ENCODE measurements around the gene FAIM. TPM values are rescaled to one million over a fixed set of nuclear protein-coding genes. Genes with fewer than 3 reads are reported as not detected.
A peak's percentile ranks its signal among the peaks of the same experiment; 100 is the strongest.
"Not testable (repeated sequence)": the region's sequence is repeated elsewhere in the genome, so short reads cannot be mapped to it uniquely, and the experiment has no call there.

Gene FAIM
- polyA plus RNA-seq, 6 donors from 2014 or later, result 8.1 to 11.7 (median 9.7) TPM

DNA sequence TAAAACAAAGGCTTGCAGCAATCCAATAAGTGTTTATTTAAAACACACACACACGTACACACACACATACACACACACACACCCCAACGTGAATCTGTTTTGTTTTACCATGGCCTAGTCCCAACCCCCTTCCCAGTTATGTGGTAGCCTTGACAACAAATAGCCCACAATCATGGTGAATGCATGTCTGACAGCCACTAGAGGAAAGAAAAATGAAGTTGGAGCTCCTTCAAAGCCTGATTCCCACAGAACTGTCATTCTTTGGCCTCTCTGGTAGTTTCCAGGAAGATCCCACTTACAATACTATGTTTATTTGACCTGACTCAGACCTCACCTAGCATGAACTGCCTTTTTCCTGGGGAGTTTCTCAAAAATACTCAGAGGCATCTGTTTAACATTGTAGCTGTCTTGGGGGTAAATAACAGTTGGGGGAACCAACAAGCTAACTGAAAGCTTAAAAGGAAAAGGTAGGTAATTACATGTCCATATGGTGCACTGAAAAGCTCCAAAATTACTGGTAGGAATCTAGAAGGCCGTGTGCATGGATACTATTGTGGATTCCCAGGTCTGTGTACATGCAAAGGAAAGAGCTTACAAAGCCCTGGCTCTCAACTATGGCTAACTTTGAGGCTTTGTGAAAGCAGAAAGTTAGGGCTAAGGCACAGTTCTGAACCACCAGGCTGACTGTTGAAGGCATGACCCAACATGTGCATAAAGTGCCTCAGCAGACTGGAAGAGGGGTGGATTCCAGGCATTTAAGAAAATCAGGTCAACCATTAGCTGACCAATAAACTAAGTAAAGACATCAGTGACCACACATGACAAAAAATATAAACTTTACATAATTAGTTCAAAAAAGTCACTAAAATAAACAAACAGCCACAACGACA is 65.3 kb downstream of the FAIM start:
- Mint-ChIP-seq H3K4me1 (no peaks in the 10 kb centered on the region), H3K4me3 (peak overlapping the region in 1 of 8 donors; percentile 63), H3K27ac (peak overlapping the region in 1 of 6 donors; percentile 41), H3K9me3 (peaks cover 5 to 28% (median 13%) of the 10 kb centered on the region in 7 donors), H3K27me3 (no peaks in the 10 kb centered on the region), H3K36me3 (peaks cover 42 to 50% of the 10 kb centered on the region in 2 donors)
- DNase-seq (no peak), ATAC-seq (ENCODE audit: low read depth in 2 of 2) (no peak)

DNA sequence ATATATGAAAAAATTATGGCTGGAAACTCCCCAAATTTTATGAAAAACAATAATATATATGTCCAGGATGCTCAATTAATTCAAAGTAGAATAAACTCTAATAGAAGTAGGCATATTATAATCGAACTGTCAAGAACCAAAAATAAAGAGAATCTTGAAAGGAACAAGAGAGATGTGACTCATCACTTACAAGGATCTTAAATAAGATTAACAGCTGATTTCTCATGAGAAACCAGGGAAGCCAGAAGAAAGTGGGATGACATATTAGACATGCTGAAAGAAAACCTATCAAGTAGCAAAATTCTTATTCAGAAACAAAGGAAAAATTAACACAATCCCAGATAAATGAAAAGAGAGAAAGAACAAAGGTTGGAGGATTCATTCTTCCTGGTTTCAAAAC is 66.8 kb downstream of the FAIM start:
- DNase-seq (no peak), ATAC-seq (ENCODE audit: low read depth in 2 of 2) (no peak)
- Mint-ChIP-seq H3K4me1 (peaks cover 0 to 4% (median 0%) of the 10 kb centered on the region in 3 donors), H3K27me3 (no peaks in the 10 kb centered on the region), H3K36me3 (peaks cover 35 to 47% of the 10 kb centered on the region in 2 donors), H3K9me3 (peaks cover 5 to 28% (median 13%) of the 10 kb centered on the region in 7 donors), H3K4me3 (no peak overlapping the region), H3K27ac (no peak overlapping the region)

DNA sequence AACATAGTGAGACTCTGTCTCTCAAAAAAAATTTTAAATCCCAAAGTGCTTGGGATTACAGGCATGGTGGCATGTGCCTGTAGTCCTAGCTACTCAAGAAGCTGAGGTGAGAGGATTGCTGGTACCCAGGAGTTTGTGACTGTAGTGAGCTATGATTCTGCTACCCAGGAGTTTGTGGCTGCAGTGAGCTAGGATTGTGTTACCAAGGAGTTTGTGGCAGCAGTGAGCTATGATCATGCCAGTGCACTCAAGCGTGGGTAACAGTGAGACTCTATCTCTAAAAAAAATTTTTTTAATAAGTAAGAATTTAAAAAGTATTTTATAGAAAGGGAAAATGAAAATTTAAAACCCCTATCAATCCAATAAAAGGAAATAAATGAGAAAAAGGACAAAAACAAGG is 69.5 kb downstream of the FAIM start:
- DNase-seq (no peak), ATAC-seq (ENCODE audit: low read depth in 2 of 2) (no peak)
- H3K9me3 Mint-ChIP-seq, result peaks cover 5 to 28% (median 13%) of the 10 kb centered on the region in 7 donors
- H3K36me3 Mint-ChIP-seq, result peaks cover 33 to 35% of the 10 kb centered on the region in 2 donors
- no peak overlapping the region for H3K27ac Mint-ChIP-seq
- H3K4me3 Mint-ChIP-seq, result no peak overlapping the region
- peaks cover 5 to 15% (median 5%) of the 10 kb centered on the region in 3 donors for H3K4me1 Mint-ChIP-seq
- H3K27me3 Mint-ChIP-seq, result no peaks in the 10 kb centered on the region

GRCh38 chr3:138678874-138679392 is 70.4 kb downstream of the FAIM start:
- Mint-ChIP-seq H3K36me3 (peaks cover 25 to 38% of the 10 kb centered on the region in 2 donors), H3K27me3 (no peaks in the 10 kb centered on the region), H3K27ac (no peak overlapping the region), H3K9me3 (peaks cover 5 to 28% (median 13%) of the 10 kb centered on the region in 7 donors), H3K4me3 (peak overlapping the region in 1 of 8 donors; percentile 5), H3K4me1 (peaks cover 5 to 15% (median 5%) of the 10 kb centered on the region in 3 donors)
- ATAC-seq (ENCODE audit: low read depth in 2 of 2), result no peak
- DNase-seq, result no peak

- peak overlapping the region in 1 of 8 donors; percentile 25 for H3K4me3 Mint-ChIP-seq
- DNase-seq; ATAC-seq (ENCODE audit: low read depth in 2 of 2); H3K27me3 Mint-ChIP-seq: not testable (repeated sequence)
- H3K27ac Mint-ChIP-seq, result peak overlapping the region in 1 of 6 donors; percentile 4
- H3K9me3 Mint-ChIP-seq, result peaks cover 0 to 10% (median 2%) of the 10 kb centered on the region in 7 donors
- H3K4me1 Mint-ChIP-seq, result peaks cover 5 to 18% (median 5%) of the 10 kb centered on the region in 3 donors
- peaks cover 4 to 20% of the 10 kb centered on the region in 2 donors for H3K36me3 Mint-ChIP-seq
Measured at GRCh38 chr3:138680974-138681373, 72.4 kb downstream of the FAIM start.

DNA sequence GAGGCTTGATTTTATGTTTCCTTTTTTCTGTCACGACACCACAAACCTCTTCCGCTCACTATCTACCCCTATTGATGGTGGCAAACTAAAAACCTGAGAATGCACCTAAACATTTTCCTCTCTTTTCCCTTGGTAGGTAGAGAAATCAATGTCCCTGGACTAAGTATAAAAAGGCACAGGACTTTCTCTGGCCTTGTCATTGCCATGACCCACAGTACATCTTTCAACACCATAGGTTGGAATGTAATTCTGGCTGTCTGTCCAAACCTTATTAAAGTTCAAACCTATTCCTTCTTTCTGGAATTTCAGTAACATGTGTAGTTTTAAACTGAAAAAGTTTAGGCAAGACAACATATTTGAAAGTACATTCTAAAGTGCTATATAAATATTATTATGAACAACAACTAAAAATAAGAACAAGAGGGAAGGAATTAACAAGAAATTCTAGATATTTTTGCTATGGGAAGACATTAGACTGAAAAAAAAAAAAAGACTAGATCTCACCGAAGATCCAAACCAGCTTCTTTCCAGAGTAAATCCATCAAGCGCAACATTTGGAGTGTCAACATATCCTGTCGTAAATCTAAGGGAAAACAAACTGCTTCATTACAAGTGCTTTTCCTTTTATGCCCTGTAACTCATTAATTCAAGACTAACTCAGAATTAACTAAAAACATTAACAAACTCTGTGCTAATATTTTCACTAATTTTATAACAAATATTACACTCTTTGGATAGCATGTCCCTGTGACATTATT is 73.1 kb downstream of the FAIM start:
- no peak for ATAC-seq (ENCODE audit: low read depth in 2 of 2)
- no peaks in the 10 kb centered on the region for H3K27me3 Mint-ChIP-seq
- H3K9me3 Mint-ChIP-seq, result peaks cover 0 to 4% (median 0%) of the 10 kb centered on the region in 7 donors
- peaks cover 0 to 13% of the 10 kb centered on the region in 2 donors for H3K36me3 Mint-ChIP-seq
- peak overlapping the region in 4 of 6 donors; percentile 4 to 61 (median 34) for H3K27ac Mint-ChIP-seq
- DNase-seq, result no peak
- peaks cover 6 to 21% (median 6%) of the 10 kb centered on the region in 3 donors for H3K4me1 Mint-ChIP-seq
- H3K4me3 Mint-ChIP-seq, result peak overlapping the region in 1 of 8 donors; percentile 44

DNA sequence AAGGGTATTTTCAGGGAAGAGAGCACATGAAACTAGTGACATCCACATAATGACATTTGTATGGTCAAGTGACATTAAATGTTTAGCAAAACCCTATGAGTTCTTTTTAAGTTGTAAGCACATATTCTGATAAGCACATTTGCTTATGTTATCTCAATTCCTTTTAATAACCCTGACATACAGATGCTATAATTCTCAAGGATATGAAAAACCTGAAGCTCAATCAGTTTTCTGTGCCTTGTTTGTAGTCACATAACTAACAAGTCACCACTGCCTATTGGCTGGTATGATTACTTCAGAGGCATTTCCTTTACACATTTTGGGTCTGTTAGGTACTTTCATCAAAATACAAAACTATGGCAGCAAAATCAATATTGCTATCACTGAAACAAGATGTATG is 74.1 kb downstream of the FAIM start:
- H3K9me3 Mint-ChIP-seq, result no peaks in the 10 kb centered on the region
- H3K36me3 Mint-ChIP-seq, result peaks cover 0 to 12% of the 10 kb centered on the region in 2 donors
- ATAC-seq (ENCODE audit: low read depth in 2 of 2), result no peak
- H3K4me3 Mint-ChIP-seq, result no peak overlapping the region
- no peaks in the 10 kb centered on the region for H3K27me3 Mint-ChIP-seq
- no peak overlapping the region for H3K27ac Mint-ChIP-seq
- peaks cover 16 to 31% (median 16%) of the 10 kb centered on the region in 3 donors for H3K4me1 Mint-ChIP-seq
- no peak for DNase-seq

Other genes starting within 250 kb of the FAIM start
- not detected for gene ESYT3, start 174.2 kb upstream of the FAIM start, polyA plus RNA-seq (ENCODE audit: low read depth in 6 of 6)
- gene CEP70, start 14.5 kb upstream of the FAIM start, polyA plus RNA-seq (ENCODE audit: low read depth in 6 of 6), result 1 to 10 TPM; 2.3 to 4.9 (median 2.8) TPM
- 10 to 100 TPM in 4 of 6 donors, 1 to 10 TPM in 2; 3.0 to 15.2 (median 10.9) TPM for gene PIK3CB, start 226.2 kb downstream of the FAIM start, polyA plus RNA-seq (ENCODE audit: low read depth in 6 of 6)